GOT3 (cell line): Measurements from ENCODE around the gene GAB2.
"Not testable (repeated sequence)": the region's sequence is repeated elsewhere in the genome, so short reads cannot be mapped to it uniquely, and the experiment has no call there.

Experiments used
- DNase-seq: peaks from one replicate; lab custom pipeline; 2025; ENCODE audit warnings: mixed read lengths; lab: John Stamatoyannopoulos, UW

GAB2 gene

DNA sequence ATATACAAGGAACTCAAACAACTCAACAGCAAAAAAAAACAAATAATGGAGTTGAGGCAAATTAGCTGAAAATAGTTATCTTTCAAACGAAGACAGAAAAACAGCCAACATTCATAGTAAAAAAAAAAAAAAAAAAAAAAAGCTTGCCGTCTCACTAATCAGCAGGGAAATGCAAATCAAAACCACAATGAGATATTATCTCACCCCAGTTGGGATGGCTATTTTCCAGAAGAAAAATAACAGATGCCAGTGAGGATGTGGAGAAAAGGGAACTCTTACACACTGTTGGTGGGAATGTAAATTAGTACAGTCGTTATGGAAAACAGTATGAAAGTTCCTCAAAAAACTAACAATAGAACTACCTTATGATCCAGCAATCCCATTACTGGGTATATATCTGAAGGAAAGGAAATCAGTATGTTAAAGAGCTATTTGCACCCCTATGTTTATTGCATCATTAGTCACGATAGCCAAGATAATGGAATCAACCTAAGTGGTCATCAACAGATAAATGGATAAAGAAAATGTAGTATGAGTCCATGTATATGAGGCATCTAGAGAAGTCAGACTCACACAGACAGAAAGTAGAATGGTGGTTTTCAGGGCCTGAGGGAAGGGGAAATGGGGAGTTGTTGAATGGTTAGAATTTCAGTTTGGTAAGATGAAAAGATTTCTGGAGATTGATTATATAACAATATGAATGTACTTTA, 172.9 kb downstream of the GAB2 start:
- no peak for DNase-seq

DNA sequence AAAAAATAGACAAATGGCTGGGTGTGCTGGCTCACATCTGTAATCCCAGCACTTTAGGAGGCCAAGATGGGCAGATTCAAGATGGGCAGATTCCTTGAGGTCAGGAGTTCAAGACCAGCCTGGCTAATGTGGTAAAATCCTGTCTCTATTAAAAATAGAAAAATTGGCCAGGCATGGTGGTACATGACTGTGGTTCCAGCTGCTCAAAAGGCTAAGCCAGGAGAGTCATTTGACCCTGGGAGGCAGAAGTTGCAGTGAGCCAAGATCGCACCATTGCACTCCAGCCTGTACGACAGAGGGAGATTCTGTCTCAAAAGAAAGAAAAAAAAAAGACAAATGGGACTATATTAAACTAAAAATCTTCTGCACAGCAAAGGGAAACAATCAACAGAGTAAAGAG, 173.5 kb downstream of the GAB2 start:
- no peak for DNase-seq

DNA sequence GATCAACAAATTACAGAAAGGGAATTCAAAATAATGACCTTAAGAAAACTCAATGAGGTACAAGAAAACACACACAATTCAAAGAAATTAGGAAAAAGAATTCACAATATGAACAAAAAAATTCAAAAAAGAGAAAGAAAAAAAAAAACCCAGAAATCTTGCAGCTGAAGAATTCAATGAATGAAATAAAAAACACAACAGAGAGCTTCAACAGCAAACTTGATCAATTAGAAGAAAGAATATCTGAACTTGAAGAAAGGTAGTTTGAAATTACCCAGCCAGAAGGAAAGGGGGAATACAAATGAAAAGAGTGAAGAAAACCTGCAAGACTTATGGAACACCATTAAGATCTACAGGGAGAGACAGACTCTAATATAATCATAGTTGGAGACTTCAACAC, 176.1 kb downstream of the GAB2 start:
- no peak for DNase-seq

DNA sequence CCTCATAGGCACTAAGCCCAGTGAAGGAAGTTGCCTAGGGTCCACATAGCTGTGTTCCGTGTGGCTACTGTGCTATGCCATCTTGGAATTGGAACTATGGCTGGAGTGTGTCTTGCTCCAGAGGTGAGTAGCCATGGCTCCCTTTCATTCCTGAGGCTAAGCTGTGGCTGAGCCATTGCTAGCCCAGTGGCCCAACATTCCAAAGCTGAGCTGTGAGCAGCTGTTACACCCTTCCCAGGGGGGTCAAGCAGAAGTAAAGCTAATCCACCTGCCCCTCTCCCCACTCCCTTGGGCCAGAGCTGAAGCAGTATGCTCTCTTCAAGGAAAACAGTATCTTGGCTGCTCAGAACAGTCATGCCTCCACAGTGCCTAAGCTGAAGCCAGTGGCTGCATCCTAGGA, 177.8 kb downstream of the GAB2 start:
- no peak for DNase-seq

DNA sequence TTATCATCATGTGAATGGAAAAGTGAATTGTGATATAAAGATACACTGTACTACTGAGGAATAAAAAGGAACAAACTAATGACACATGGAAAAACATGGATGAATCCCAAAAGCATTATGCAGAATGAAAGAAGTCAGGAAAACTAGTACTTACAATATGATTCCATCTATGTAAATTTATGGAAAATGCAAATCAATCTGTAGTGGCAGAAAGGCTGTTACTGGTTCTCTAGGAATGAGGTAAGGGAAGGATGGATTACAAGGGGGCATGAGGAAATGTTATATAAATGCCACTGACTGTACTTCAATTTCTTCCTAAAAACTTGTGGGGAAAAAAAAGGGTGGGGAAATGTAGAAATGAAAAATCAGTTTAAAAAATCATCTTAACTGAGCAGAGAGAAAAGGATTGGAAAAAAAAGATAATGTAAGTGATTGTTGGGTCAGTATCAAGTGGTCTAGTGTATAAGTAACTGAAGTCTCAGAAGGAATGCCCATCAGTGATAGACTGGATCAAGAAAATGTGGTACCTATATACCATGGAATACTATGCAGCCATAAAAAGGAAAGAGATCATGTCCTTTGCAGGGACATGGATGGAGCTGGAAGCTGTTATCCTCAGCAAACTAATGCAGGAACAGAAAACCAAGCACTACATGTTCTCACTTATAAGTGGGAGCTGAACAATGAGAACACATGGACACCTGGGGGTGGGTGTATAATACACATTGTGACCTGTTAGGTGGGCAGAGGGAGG, 180.2 kb downstream of the GAB2 start:
- no peak for DNase-seq

DNA sequence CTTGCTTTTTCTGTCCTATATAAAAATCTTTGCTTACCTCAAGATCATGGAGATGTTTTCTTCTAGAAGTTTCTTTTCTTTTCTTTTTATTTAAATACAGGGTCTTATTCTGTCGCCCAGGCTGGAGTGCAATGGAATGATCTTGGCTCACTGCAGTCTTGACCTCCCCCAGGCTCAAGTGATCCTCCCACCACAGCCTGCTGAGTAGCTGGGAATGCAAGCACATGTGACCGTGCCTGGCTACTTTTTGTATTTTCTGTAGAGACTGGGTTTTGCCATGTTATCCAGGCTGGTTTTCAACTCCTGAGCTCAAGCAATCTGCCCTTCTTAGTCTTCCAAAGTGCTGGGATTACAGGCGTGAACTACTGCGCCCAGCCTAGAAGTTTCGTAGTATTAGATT, 183.6 kb downstream of the GAB2 start:
- no peak for DNase-seq

DNA sequence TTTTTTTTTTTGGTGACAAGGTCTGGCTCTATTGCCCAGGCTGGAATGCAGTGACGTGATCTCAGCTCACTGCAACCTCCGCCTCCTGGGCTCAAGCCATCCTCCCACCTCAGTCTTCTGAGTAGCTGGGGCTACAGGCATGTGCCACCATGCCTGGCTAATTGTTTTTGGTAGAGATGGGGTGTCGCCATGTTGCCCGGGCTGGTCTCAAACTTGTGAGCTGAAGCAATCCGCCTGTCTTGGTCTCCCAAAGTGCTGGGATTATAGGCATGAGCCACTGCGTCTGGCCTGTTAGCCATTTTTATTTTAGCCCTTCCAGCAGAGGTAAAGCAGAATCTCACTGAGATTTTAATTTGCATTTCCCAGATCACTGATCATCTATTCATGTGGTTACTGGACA, 184.6 kb downstream of the GAB2 start:
- DNase-seq: not testable (repeated sequence)

DNA sequence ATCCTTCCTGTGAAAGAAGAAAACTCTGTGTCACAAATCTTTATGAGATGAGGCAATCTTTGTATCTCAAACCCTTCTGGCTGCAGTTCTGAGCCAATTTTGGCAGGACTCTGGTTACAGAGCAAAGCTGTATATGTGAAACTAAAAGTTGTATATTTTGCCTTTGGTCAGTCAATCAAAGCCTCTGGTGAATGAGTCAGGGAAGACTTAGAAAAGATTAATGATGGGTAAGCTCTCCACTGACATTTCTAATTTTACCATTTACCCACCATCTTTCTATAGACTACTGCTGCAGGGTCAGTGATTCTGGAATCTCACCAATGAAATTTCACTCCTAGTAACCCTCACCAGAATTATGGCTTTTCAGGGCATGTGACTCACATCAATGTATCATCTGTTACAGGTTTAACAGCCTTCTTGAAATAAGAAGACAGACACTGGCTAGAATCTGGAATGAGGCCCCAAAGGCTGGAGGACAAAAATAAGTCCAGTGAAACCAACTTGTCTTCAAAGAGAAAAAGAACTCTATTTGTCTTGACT, 185.6 kb downstream of the GAB2 start:
- DNase-seq: no peak

DNA sequence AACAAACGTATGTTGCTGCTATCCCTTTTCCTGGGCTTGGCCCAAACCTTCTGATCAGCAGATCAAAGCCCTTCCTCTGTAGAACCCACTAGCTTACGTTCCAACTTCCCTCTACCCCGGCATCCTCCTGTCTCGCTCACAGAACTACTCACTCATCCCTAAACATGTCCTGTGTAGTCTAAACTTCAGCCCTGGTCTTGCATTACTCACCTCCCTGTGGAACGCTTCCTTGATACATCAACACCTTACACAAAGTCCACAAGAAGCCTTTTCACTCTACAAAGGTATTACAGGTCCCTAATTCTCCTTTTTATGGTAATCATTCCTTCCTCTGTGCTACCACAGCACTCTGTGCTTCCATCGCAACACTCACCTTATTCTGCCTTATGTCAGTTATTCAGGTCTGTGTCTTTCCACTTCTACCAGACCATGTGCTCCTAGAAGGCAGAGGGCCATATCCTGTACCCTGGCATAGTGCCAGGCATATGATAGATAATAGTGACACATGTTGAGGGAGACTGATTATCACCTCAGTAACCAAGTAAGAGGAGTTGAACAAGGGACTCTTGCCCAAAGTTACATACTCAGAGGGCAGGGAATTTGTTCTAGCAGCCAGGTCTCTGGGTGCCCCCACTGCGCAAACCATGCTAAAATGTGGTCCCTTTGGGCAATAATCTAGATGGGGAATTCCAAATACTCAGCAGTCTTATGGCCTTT, 187.3 kb downstream of the GAB2 start:
- DNase-seq: no peak

DNA sequence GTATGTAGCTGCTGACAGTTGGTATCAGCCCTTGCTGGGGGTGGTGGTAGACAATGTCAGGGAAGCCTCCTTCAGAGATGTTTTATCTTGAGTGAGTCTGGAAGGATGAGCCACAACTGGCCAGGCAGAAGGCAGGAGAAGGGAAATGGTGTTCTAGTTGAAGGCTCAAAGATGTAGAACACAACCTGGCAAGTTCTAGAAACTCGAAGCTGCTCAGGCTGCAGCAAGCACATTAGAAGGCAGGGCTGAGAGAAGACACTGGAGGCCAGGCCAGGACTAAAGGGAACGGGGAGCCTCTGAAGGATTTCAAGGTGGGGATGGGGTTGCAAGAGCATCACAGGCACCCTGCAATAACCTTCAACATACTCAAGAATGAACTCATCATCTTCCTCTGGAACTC, 188.5 kb downstream of the GAB2 start:
- DNase-seq: no peak

DNA sequence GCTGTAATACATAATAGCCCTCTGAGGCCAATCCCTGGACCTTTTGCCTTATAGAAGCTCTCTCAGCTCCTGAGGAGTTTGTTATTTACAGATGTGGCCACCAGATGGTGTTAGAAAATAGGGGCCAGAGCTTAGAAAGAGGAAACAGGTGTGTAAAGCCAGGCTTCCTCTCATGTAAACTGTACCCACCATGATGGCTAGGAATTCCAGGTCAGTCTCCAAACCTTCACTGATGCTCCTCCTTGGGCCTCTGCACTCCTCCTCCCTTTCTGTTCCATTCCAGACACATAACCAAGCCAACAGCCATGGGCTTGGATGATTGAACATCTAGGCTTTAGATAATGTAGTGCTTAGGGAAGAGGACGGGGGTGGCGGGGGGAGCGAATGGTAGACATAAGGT, 189.2 kb downstream of the GAB2 start:
- DNase-seq: no peak

DNA sequence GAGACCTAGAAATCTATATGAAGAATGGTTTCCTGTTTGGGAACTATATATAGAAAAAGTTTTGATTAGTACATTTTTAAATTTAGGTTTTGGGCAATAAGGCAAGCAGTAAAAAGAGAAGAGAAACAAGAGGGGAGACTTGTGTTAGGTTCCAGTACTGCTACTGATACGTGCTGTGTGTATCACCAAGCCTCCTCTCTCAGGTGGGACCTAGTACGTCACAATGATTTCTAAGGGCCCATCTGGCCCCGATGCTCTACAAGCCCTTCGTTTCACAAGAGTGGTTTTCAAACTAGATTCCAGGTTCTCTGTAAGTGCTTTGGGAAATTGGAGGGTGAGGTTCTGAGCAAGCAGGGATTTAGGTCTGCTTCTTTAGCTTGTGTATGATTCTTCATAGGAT, 189.7 kb downstream of the GAB2 start:
- DNase-seq: no peak

DNA sequence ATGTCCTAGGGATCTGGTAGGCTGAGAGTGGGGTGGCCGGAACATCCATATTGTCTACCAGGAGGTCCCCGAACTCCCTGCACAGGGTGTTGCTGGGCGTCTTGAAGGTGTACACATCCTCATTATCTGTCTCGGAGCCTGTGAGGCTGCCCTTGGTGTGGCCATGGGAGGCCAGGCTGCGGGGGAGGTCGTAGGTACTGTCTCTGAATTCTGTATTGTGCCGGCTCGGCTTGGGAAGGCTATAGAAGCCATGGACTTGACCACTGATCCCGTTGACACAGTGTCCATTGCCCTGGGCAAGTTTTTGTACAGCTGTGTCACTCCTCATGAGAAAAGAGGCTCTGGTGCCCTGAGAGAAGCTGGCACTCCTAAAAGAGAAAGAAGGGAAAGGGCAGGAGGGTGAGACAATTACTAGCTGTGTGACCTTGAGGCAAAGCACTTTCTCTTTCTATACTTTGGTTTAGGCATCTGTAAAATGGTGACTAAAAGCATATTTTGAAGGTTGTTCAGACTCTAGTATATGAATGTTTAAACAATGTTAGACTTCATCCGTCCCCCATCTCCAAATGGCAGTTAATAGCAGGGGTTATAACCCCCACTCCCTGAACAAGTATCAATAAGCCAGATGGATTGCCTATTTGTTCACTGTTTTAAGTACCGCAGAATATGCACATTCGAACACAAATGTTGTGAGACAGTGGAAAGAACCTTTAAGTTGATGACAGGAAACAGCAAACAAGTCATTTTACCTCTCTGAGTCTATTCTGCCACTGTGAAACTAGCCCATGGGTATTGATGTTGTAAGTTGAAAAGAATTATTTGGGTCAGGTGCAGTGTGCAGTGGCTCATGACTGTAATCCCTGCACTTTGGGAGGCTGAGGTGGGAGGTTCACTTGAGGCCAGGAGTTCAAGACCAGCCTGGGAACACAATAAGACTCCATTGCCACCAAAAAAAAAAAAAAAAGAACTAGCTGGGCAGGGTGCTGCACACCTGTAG, 190.6 kb downstream of the GAB2 start:
- DNase-seq: no peak

DNA sequence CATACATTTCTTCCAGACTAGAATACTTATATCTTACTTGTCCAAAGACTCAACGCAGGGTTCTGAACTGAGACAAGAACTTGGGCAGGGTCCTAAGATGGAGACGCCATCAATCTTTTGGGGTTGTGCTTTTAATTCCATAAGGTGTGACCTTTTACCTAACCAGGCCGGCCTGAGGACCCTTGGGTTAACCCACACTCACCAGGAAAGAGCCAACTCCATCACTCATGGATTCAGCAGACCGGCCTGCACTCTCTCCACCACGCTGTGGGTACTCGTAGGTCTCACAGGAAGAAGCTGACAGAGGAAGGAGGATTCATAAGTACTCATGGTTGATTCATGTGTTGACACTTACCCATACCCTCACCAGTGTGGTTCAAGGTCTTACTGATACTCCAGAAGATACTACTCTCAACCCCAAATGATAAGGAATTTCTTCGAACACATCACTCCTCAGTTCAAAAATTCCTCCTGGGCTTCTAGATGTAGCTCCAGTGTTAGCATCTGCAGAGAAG, 192.7 kb downstream of the GAB2 start:
- DNase-seq: no peak

DNA sequence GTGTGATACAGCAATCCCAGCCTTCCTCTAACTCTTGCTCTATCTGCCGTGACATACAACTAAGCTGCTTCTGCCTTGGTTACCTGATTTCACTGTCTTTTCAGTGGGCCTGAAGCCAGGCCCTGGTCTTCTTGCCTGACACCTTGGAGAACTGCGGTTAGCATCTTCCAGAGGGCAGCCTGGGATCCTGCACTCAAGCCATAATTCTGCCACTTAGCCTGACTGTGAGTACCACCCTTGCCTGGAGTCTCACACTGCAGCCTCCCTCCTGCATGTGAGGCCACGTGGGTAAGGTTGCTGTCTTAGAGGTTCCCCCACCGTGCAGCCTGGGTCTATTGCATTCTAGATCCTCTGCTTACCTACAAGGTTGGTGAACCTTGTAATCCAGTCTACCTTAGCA, 193.1 kb downstream of the GAB2 start:
- no peak for DNase-seq

DNA sequence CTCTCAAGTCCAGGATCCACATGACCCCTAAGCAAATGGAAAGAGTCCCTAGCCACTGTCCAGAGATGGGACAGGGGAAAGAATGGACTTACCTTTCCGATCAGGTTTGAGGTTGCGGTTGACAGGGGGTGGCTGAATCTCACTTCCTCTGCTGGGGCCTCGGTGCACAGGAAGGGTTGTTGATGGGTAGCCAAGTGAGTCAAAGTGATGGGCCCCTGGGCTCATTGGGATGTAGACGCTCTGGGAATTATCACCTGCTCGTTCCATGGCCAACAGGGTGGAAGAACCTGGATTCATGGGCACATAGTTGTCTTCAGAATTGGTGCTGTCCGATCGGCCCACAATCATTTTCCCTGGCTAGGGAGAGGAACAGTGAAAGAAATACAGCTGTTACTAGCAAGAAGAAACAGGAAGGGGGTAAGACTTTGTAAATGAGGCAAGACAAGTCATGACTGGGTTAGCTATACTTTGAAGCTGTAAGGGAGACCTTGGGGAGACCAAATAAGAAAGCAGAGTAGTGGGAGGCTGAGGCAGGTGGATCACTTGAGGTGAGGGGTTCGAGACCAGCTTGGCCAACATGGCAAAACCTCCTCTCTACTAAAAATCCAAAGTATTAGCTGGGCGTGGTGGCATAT, 194.2 kb downstream of the GAB2 start:
- DNase-seq: no peak

DNA sequence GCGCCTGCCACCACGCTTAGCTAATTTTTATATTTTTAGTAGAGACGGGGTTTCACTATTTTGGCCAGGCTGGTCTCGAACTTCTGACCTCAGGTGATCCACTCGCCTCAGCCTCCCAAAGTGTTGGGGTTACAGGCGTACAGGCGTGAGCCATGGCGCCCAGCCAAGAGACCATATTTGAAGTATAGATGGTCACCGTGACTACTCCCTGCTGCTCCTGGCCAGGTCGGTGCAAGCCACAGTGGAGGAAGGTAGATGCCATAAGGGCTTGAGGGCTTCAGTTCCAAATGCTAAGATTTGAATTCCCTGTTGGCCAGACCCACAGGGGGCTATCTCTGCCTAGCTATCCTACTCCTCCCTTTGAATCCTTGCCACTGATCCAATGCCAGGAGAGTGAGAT, 194.9 kb downstream of the GAB2 start:
- not testable (repeated sequence) for DNase-seq

DNA sequence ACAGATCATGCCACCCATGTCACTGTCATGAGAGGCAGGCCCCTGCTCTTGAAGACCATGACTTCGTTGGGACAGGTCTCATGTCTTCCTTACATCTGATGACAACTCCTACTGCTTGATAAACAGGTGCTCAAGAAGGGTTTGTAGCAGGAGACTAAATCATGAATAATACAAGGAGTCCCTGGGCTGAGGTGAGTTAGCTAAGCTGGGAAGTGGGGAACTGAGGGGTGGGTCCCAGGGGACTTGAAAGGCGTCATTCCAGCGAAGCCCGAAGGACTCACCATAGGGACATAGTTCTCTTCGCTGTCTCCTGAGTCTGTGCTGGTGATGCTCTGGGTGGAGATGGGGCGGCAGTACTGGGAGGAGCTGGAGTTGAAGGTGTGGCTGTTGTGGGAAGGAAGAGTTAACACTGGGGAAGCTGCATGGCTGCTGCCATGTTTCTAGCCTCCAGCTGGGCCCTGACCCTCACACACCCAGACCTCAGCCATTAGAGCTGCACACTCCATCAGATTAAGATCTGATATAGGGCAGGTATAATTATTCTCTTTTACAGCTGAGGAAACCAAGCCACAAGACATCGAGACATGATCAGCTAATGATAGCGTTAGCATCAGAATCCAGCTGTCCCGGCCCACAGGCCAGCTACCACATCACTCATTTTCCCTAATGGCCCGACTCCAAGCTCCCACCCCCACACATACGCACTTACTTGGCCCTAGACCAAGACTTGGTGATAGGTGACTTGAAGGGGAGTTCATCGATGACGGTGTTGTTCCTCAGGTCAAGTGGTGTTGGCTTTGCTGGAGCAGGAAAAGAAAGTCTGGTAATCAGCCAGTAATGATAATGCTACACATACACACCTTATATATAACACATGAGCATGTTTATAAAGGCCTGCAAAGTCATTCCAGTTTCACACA, 196.0 kb downstream of the GAB2 start:
- no peak for DNase-seq

DNA sequence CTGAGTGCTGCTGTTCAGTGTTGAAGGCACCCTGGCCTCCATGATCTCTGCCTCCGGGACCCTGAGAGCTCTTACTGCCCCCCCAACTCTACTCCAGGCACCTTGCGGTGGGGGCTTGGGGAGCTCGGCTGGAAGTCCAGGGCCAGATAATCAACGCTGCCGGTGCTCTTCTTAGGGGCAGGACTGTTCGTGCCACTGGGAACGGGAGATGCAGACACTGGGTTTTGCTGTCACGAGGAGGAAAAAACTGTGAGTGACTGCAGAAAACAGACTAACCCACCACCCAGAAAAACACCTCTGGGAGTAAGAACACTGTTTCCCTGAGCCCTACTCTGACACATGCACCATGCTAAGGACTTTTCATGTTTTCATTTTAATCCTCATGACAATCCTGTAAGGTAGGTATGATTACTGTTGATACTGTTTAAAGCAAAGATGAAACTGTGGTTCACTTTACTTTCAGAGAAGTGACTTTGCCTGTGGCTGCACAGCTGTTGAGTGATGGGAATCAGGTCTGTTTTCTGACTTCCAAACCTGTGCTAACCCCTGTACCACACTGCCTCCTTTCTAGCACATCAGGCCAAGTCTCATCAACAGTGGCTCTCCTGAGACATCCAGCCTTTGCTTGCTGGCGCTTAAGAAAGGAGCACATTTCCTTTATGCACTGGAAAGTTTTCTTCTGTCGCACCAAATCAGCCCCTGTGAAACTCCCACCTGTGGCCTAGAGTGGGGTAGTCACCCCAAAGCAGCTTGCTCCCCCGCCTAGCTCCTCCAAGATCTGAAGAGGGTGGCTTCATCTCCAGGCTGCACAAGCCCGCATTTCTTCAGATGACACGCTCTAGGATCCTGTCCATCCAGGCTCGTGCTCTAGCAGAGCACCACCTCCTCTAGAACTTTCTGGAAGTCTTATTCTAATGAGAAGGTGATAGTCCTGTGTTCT, 197.1 kb downstream of the GAB2 start:
- DNase-seq: no peak
